A673 (cell line): ENCODE results near the gene BBS12.

Source experiments
- CTCF ChIP-seq: fragments of 300-800, 200-600 bp; sonication (generic); conservative IDR thresholded peaks from 2 replicates; pipeline ENCODE4 v1.5.1; 2017; ENCODE audit warnings: low read depth, mild to moderate bottlenecking, antibody characterized with exemption, low read length, moderate library complexity, mixed read lengths
- EZH2 ChIP-seq: fragments of 200-600 bp; sonication (generic); IDR thresholded peaks from 2 replicates; pipeline ENCODE4 v1.6.1; 2017; ENCODE audit warnings: borderline replicate concordance, low read depth, mild to moderate bottlenecking, mixed read lengths, antibody characterized with exemption, low read length; ENCODE audit not compliant: poor library complexity, severe bottlenecking

GRCh38 chr4:122706511-122706910 lies 26.0 kb upstream of the BBS12 start:
- TF ChIP-seq CTCF, result no peak
- no peak for TF ChIP-seq EZH2
